ENCODE results near the gene ADAP1. TPM values are rescaled to one million over a fixed set of nuclear protein-coding genes. Genes with fewer than 3 reads are reported as not detected.
"Not testable (repeated sequence)": the region's sequence is repeated elsewhere in the genome, so short reads cannot be mapped to it uniquely, and the experiment has no call there.

The ADAP1 gene
- total RNA-seq, 4 donors from 2014 or later = 84.9 to 360 (median 169) TPM

DNA sequence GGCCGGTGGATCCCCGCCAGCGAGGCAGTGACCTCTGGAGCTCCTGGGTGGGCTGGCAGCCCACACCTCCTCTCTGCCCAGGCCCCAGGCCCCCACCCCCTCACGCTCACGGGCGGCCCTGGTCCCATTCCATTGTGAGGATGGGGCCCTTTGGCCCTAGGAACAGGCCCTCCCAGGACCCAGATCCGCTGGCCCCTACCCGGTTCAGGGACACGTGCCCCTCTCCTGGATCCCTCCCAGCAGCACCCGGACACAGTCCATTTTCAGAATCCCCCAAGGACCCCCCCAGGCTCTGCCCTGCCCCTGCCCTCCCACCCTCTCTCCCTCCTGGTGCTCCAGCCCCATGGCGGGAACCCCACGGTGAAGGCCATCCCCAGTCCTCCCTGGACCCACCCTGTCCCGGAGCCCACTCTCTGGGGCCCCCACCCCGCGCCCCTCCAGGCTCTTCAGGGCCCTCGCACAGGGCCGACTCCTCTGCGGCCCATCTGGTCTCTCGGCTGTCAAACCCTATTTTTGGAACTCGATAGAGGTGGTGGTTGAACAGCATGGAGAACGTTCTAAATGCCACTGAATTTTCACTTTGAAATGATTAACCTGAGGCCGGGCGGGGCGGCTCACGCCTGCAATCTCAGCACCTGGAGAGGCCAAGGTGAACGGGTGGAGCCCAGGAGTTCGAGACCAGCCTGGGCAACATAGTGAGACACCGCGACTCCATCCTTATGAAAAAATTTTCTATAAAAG lies 8.1 kb downstream of the ADAP1 start:
- H3K27me3 ChIP-seq = no peaks in the 10 kb centered on the region
- peak overlapping the region; percentile 88 to 94 (median 90) for H3K27ac ChIP-seq
- H3K4me3 ChIP-seq = peak overlapping the region in 2 of 4 donors; percentile 7 to 21
- WGBS, 2 donors (ENCODE audit: low coverage in 1 of 2) = 46 to 60% methylated on average over 2 to 29 of the region's 29 CpGs
- peak; percentile 81 for DNase-seq
- TF ChIP-seq EP300 (IDR thresholded peaks at IDR 0.05; ENCODE audit: low read depth) (no peak), POLR2AphosphoS5 (IDR thresholded peaks at IDR 0.05) (peak in 1 of 3 donors; percentile 51), POLR2A (IDR thresholded peaks at IDR 0.05) (no peak)
- TF ChIP-seq, protein P1, sequence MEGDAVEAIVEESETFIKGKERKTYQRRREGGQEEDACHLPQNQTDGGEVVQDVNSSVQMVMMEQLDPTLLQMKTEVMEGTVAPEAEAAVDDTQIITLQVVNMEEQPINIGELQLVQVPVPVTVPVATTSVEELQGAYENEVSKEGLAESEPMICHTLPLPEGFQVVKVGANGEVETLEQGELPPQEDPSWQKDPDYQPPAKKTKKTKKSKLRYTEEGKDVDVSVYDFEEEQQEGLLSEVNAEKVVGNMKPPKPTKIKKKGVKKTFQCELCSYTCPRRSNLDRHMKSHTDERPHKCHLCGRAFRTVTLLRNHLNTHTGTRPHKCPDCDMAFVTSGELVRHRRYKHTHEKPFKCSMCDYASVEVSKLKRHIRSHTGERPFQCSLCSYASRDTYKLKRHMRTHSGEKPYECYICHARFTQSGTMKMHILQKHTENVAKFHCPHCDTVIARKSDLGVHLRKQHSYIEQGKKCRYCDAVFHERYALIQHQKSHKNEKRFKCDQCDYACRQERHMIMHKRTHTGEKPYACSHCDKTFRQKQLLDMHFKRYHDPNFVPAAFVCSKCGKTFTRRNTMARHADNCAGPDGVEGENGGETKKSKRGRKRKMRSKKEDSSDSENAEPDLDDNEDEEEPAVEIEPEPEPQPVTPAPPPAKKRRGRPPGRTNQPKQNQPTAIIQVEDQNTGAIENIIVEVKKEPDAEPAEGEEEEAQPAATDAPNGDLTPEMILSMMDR (IDR thresholded peaks at IDR 0.05) = no peak
- H3K9me3 ChIP-seq = no peaks in the 10 kb centered on the region
- intact Hi-C loops (cut with DNase I; ENCODE audit: low total_unique reads) = no loop called here
- peaks cover 0 to 32% (median 15%) of the 10 kb centered on the region in 4 donors for H3K4me1 ChIP-seq
- H3K36me3 ChIP-seq = no peaks in the 10 kb centered on the region
- in situ Hi-C loops (cut with MboI; ENCODE audit: low pct_ligation_motif_present in 1 of 4, low pct_unique_long_range_greater_than_20kb in 1 of 4, low sequenced_read_pairs in 3 of 4) = no loop called here

DNA sequence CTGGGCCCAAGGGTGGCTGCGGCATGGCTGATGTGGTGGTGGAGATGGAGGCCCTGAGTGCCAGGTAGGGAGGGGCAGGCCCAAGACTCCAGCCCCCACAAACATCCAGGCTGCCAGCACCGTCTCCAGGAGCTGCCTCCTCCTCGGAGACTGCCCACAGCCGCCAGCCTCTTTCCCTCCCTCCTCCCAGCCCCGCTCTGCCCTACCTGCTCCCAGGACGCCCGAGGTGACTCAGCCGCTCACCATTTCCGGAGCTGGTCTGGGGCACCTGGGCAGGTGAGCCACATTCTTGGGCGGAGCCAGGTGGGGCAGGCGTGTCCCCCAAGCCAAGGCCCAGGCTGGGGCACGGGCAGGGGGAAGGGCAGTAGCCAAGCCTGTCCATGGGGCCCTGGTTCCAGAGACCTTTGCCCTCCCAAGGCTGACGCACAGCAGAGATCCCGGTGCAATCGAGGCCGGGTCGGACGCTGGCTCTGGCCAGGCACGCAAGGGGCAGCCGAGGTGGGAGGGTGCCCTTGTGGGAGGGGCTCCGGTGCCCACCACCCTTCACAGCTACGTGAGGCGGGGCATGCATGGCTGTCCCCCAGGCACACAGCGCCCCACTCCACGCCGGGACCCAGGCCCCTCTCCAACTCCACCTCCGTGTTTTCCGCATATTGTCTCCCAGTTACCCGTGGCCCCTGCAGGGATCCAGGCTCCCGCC lies 8.8 kb downstream of the ADAP1 start:
- TF ChIP-seq POLR2AphosphoS5 (IDR thresholded peaks at IDR 0.05) (peak; percentile 83 to 94 (median 88)), EP300 (IDR thresholded peaks at IDR 0.05; ENCODE audit: low read depth) (peak; percentile 39), POLR2A (IDR thresholded peaks at IDR 0.05) (peak; percentile 97)
- TF ChIP-seq, protein P1 (IDR thresholded peaks at IDR 0.05) = no peak
- Histone ChIP-seq H3K4me1 (peaks cover 0 to 32% (median 15%) of the 10 kb centered on the region in 4 donors), H3K27me3 (no peaks in the 10 kb centered on the region), H3K4me3 (peak overlapping the region in 3 of 4 donors; percentile 11 to 35 (median 33)), H3K9me3 (no peaks in the 10 kb centered on the region), H3K27ac (peak overlapping the region; percentile 88 to 94 (median 90)), H3K36me3 (no peaks in the 10 kb centered on the region)
- WGBS, 2 donors (ENCODE audit: low coverage in 1 of 2) = 58% methylated on average over 22 of the region's 30 CpGs; no CpG with 5 or more reads in 1 of the 2 donors
- intact Hi-C loops (cut with DNase I; ENCODE audit: low total_unique reads) (no loop called here), in situ Hi-C loops (cut with MboI; ENCODE audit: low pct_ligation_motif_present in 1 of 4, low pct_unique_long_range_greater_than_20kb in 1 of 4, low sequenced_read_pairs in 3 of 4) (no loop called here)
- peak; percentile 96 for DNase-seq

GRCh38 chr7:945147-945555 lies 9.3 kb downstream of the ADAP1 start:
- no peak for TF ChIP-seq EP300 (IDR thresholded peaks at IDR 0.05; ENCODE audit: low read depth)
- TF ChIP-seq POLR2AphosphoS5 (IDR thresholded peaks at IDR 0.05) = no peak
- TF ChIP-seq POLR2A (IDR thresholded peaks at IDR 0.05) = no peak
- TF ChIP-seq, protein P1 (IDR thresholded peaks at IDR 0.05) = no peak
- Histone ChIP-seq H3K9me3 (no peaks in the 10 kb centered on the region), H3K4me1 (peaks cover 0 to 32% (median 15%) of the 10 kb centered on the region in 4 donors), H3K4me3 (peak overlapping the region in 3 of 4 donors; percentile 11 to 35 (median 33)), H3K36me3 (no peaks in the 10 kb centered on the region), H3K27ac (peak overlapping the region; percentile 86 to 94 (median 88)), H3K27me3 (no peaks in the 10 kb centered on the region)
- 65% methylated on average over 13 of the region's 13 CpGs; no CpG with 5 or more reads in 1 of the 2 donors for WGBS, 2 donors (ENCODE audit: low coverage in 1 of 2)
- DNase-seq = peak; percentile 28
- in situ Hi-C loops (cut with MboI; ENCODE audit: low pct_ligation_motif_present in 1 of 4, low pct_unique_long_range_greater_than_20kb in 1 of 4, low sequenced_read_pairs in 3 of 4) (no loop called here), intact Hi-C loops (cut with DNase I; ENCODE audit: low total_unique reads) (no loop called here)

- no peaks in the 10 kb centered on the region for H3K9me3 ChIP-seq
- H3K4me1 ChIP-seq = peaks cover 0 to 32% (median 15%) of the 10 kb centered on the region in 4 donors
- no peak for DNase-seq
- in situ Hi-C loops (cut with MboI; ENCODE audit: low pct_ligation_motif_present in 1 of 4, low pct_unique_long_range_greater_than_20kb in 1 of 4, low sequenced_read_pairs in 3 of 4) (no loop called here), intact Hi-C loops (cut with DNase I; ENCODE audit: low total_unique reads) (no loop called here)
- H3K27me3 ChIP-seq = no peaks in the 10 kb centered on the region
- H3K27ac ChIP-seq = peak overlapping the region; percentile 86 to 94 (median 88)
- TF ChIP-seq, protein P1 (IDR thresholded peaks at IDR 0.05) = no peak
- TF ChIP-seq POLR2A (IDR thresholded peaks at IDR 0.05) (no peak), EP300 (IDR thresholded peaks at IDR 0.05; ENCODE audit: low read depth) (no peak)
- H3K36me3 ChIP-seq = no peaks in the 10 kb centered on the region
- peak overlapping the region in 3 of 4 donors; percentile 11 to 35 (median 33) for H3K4me3 ChIP-seq
- 62 to 71% methylated on average over 1 to 5 of the region's 5 CpGs for WGBS, 2 donors (ENCODE audit: low coverage in 1 of 2)
Measured at GRCh38 chr7:944744-945143, 9.7 kb downstream of the ADAP1 start.

DNA sequence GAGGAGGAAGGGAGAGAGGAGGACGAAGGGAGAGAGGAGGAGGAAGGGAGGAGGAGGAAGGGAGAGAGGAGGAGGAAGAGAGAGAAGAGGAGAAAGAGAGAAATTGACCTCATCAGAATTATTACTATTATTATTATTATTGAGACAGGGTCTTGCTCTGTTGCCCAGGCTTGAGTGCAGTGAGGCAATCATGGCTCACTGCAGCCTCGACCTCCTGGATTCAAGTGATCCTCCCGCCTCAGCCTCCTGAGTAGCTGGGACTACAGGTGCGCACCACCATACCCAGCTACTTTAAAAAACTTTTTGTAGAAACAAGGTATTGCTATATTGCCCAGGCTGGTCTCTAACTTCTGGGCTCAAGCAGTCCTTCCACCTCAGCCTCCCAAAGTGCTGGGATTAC lies 10.7 kb downstream of the ADAP1 start:
- H3K4me3 ChIP-seq; H3K36me3 ChIP-seq; H3K27ac ChIP-seq; H3K27me3 ChIP-seq; intact Hi-C loops (cut with DNase I; ENCODE audit: low total_unique reads); in situ Hi-C loops (cut with MboI; ENCODE audit: low pct_ligation_motif_present in 1 of 4, low pct_unique_long_range_greater_than_20kb in 1 of 4, low sequenced_read_pairs in 3 of 4); H3K9me3 ChIP-seq: not testable (repeated sequence)
- DNase-seq = peak; percentile 5
- peaks cover 0 to 28% (median 15%) of the 10 kb centered on the region in 4 donors for H3K4me1 ChIP-seq
- 83 to 94% methylated on average over 3 to 4 of the region's 4 CpGs for WGBS, 2 donors (ENCODE audit: low coverage in 1 of 2)

Data from transverse colon (tissue), 4 donors.